ENCODE data around the gene MSRB3.

GRCh38 chr12:65510584-65511050 is 232.1 kb downstream of the MSRB3 start:
- TF ChIP-seq POLR2A (IDR thresholded peaks at IDR 0.05) (no peak), CTCF (IDR thresholded peaks at IDR 0.05) (no peak)

All from esophagus squamous epithelium (tissue), 4 donors.